ENCODE data around the gene GRB7. TPM values are rescaled to one million over a fixed set of nuclear protein-coding genes. Genes with fewer than 3 reads are reported as not detected.

Gene GRB7
- total and polyA plus RNA-seq, 2 experiments from 2014 or later, result 22.8 to 29.4 TPM

DNA sequence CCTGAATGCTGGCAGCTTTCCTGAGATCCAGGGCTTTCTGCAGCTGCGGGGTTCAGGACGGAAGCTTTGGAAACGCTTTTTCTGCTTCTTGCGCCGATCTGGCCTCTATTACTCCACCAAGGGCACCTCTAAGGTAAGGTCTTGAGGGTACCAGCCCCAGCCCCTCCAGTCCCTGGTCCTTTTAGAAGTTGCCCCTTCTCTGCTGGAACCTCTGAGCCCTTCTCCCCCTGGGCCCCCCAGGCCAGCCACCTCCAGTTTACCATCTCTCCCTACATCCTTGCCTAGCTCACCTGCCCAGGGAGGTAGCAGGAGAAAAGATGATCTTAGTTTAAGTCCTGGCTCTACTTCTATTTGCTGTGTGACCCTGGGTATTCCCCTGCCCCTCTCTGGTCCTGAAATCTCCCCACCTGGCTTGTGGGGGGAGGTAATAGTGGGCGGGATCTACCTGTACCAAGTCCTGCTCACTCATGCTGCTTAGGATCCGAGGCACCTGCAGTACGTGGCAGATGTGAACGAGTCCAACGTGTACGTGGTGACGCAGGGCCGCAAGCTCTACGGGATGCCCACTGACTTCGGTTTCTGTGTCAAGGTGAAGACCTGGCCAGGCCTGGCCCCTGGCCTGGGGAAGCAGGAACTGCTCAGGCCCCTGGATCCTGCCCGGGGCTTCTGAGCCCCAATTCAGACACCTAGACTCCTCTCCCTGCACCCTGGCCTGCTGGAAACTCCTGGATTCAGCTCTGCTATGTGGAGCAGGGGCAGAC, 6.5 kb downstream of the GRB7 start:
- Histone ChIP-seq H3K9me3 (ENCODE audit: low read depth) (no peaks in the 10 kb centered on the region), H3K4me2 (no peak overlapping the region), H3K27me3 (no peaks in the 10 kb centered on the region), H2AFZ (no peak overlapping the region), H3K9me2 (replicated peaks; ENCODE audit: insufficient read depth) (no peaks in the 10 kb centered on the region), H4K20me1 (ENCODE audit: insufficient read depth, poor library complexity, severe bottlenecking) (peaks cover 5% of the 10 kb centered on the region), H3K27ac (no peak overlapping the region), H3K4me1 (ENCODE audit: insufficient read depth) (peaks cover 19% of the 10 kb centered on the region), H3K36me3 (replicated peaks; ENCODE audit: insufficient read depth, low read depth) (no peaks in the 10 kb centered on the region), H3K4me3 (no peak overlapping the region), H3K79me2 (peaks cover 23% of the 10 kb centered on the region)
- no peak for DNase-seq (ENCODE audit: low spot score)
- WGBS (ENCODE audit: low lambda C conversion rate, missing lambda C conversion rate), result 94% methylated on average over 16 of the region's 16 CpGs
- TF ChIP-seq EZH2phosphoT487 (IDR thresholded peaks at IDR 0.05; ENCODE audit: low read depth, severe bottlenecking, unreplicated experiment), result no peak
- TF ChIP-seq EZH2 (IDR thresholded peaks at IDR 0.05; ENCODE audit: borderline replicate concordance), result no peak
- TF ChIP-seq, protein P1, sequence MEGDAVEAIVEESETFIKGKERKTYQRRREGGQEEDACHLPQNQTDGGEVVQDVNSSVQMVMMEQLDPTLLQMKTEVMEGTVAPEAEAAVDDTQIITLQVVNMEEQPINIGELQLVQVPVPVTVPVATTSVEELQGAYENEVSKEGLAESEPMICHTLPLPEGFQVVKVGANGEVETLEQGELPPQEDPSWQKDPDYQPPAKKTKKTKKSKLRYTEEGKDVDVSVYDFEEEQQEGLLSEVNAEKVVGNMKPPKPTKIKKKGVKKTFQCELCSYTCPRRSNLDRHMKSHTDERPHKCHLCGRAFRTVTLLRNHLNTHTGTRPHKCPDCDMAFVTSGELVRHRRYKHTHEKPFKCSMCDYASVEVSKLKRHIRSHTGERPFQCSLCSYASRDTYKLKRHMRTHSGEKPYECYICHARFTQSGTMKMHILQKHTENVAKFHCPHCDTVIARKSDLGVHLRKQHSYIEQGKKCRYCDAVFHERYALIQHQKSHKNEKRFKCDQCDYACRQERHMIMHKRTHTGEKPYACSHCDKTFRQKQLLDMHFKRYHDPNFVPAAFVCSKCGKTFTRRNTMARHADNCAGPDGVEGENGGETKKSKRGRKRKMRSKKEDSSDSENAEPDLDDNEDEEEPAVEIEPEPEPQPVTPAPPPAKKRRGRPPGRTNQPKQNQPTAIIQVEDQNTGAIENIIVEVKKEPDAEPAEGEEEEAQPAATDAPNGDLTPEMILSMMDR (IDR thresholded peaks at IDR 0.05; ENCODE audit: poor library complexity), result no peak

DNA sequence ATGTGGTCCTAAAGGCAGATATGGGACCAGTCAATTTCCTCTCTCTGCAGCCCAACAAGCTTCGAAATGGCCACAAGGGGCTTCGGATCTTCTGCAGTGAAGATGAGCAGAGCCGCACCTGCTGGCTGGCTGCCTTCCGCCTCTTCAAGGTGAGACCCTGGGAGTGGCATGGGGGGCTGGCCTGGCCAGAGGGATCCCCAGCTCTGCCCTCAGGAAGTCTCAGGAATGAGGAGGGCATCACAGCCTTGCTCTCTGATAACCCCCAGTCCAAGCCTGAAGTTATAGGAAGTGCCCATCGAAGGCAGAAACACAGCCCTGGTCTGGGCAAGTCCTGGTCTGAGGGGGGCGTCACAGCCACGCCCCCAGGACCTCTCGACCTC, 7.1 kb downstream of the GRB7 start:
- Histone ChIP-seq H3K4me1 (ENCODE audit: insufficient read depth) (peaks cover 14% of the 10 kb centered on the region), H3K4me2 (no peak overlapping the region), H3K9me3 (ENCODE audit: low read depth) (no peaks in the 10 kb centered on the region), H4K20me1 (ENCODE audit: insufficient read depth, poor library complexity, severe bottlenecking) (peaks cover 5% of the 10 kb centered on the region), H2AFZ (no peak overlapping the region), H3K4me3 (no peak overlapping the region), H3K27ac (no peak overlapping the region), H3K36me3 (replicated peaks; ENCODE audit: insufficient read depth, low read depth) (no peaks in the 10 kb centered on the region), H3K79me2 (peaks cover 23% of the 10 kb centered on the region), H3K27me3 (no peaks in the 10 kb centered on the region), H3K9me2 (replicated peaks; ENCODE audit: insufficient read depth) (no peaks in the 10 kb centered on the region)
- DNase-seq (ENCODE audit: low spot score), result no peak
- TF ChIP-seq EZH2phosphoT487 (IDR thresholded peaks at IDR 0.05; ENCODE audit: low read depth, severe bottlenecking, unreplicated experiment) (no peak), EZH2 (IDR thresholded peaks at IDR 0.05; ENCODE audit: borderline replicate concordance) (no peak)
- TF ChIP-seq, protein P1 (IDR thresholded peaks at IDR 0.05; ENCODE audit: poor library complexity), result no peak
- 92% methylated on average over 8 of the region's 8 CpGs for WGBS (ENCODE audit: low lambda C conversion rate, missing lambda C conversion rate)

DNA sequence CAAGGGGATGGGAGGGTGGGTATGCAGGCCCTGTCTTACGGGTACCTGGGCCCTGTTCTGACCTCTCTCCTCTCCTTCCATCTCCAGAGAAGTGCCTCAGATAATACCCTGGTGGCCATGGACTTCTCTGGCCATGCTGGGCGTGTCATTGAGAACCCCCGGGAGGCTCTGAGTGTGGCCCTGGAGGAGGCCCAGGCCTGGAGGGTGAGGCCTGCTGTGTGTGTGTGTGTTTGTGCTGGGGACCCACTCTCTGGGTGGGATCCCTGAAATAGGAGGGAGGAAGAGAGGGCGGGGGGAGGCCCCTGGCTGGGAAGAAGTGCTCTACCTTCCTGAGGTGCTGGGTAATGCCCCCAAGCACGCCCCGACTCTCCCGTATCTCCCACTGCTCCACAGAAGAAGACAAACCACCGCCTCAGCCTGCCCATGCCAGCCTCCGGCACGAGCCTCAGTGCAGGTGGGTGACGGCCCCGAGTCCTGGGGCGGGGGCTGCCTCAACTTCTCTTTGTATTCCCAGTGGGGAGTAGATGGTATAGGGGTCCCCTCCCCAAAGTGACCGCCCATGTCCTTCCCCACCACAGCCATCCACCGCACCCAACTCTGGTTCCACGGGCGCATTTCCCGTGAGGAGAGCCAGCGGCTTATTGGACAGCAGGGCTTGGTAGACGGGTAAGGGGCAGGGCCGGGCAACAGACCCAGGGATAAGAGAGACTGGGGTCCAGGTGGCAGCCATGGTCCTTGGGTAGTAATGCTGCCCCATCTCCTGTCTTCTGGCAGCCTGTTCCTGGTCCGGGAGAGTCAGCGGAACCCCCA, 7.8 kb downstream of the GRB7 start:
- H3K36me3 ChIP-seq (replicated peaks; ENCODE audit: insufficient read depth, low read depth), result no peaks in the 10 kb centered on the region

DNA sequence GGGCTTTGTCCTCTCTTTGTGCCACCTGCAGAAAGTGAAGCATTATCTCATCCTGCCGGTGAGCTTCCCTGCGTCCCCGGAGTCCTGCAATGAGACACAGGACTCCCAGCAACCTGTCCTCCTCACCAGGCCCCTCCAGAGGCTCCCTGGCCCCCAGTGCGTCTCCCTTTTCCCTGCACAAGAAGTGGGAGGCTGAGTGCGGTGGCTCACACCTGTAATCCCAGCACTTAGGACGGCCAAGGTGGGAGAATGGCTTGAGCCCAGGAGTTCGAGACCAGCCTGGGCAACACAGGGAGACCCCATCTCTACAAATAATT, 8.4 kb downstream of the GRB7 start:
- Histone ChIP-seq H3K4me2 (no peak overlapping the region), H4K20me1 (ENCODE audit: insufficient read depth, poor library complexity, severe bottlenecking) (peaks cover 5% of the 10 kb centered on the region), H3K9me3 (ENCODE audit: low read depth) (no peaks in the 10 kb centered on the region), H3K9me2 (replicated peaks; ENCODE audit: insufficient read depth) (no peaks in the 10 kb centered on the region), H3K79me2 (peaks cover 12% of the 10 kb centered on the region), H3K27me3 (no peaks in the 10 kb centered on the region), H3K36me3 (replicated peaks; ENCODE audit: insufficient read depth, low read depth) (no peaks in the 10 kb centered on the region), H2AFZ (no peak overlapping the region), H3K4me1 (ENCODE audit: insufficient read depth) (peaks cover 1% of the 10 kb centered on the region), H3K27ac (no peak overlapping the region), H3K4me3 (no peak overlapping the region)
- DNase-seq (ENCODE audit: low spot score), result no peak
- 95% methylated on average over 7 of the region's 7 CpGs for WGBS (ENCODE audit: low lambda C conversion rate, missing lambda C conversion rate)
- TF ChIP-seq EZH2 (IDR thresholded peaks at IDR 0.05; ENCODE audit: borderline replicate concordance) (no peak), EZH2phosphoT487 (IDR thresholded peaks at IDR 0.05; ENCODE audit: low read depth, severe bottlenecking, unreplicated experiment) (no peak)
- TF ChIP-seq, protein P1 (IDR thresholded peaks at IDR 0.05; ENCODE audit: poor library complexity), result no peak

More for the DNA sequence above, 7.8 kb downstream of the GRB7 start:
- Histone ChIP-seq H3K9me3 (ENCODE audit: low read depth) (no peaks in the 10 kb centered on the region), H3K9me2 (replicated peaks; ENCODE audit: insufficient read depth) (no peaks in the 10 kb centered on the region), H3K27me3 (no peaks in the 10 kb centered on the region), H3K4me3 (no peak overlapping the region), H3K79me2 (peaks cover 17% of the 10 kb centered on the region), H3K27ac (no peak overlapping the region), H3K4me1 (ENCODE audit: insufficient read depth) (peaks cover 7% of the 10 kb centered on the region), H4K20me1 (ENCODE audit: insufficient read depth, poor library complexity, severe bottlenecking) (peaks cover 5% of the 10 kb centered on the region), H2AFZ (no peak overlapping the region), H3K4me2 (no peak overlapping the region)
- DNase-seq (ENCODE audit: low spot score), result no peak
- TF ChIP-seq EZH2phosphoT487 (IDR thresholded peaks at IDR 0.05; ENCODE audit: low read depth, severe bottlenecking, unreplicated experiment), result no peak
- 96% methylated on average over 22 of the region's 23 CpGs for WGBS (ENCODE audit: low lambda C conversion rate, missing lambda C conversion rate)

All from hepatocyte (in vitro differentiated cells).